Body of pancreas (tissue), 4 donors: ENCODE data around the gene NPPA.

Experiments
- POLR2A ChIP-seq, 3 donors: fragments of 450-650 bp; IDR thresholded peaks; one replicate each; pipeline ENCODE4 v1.6.1; 2016; ENCODE audit warnings: antibody characterized with exemption in 3 of 3, mild to moderate bottlenecking in 2 of 3
- TF ChIP-seq, protein P1 (sequence below), 7 experiments: fragments of 450-650 bp in 4 of 7; fragments of 200-600 bp in 3 of 7; sonication (generic) in 3 of 7; IDR thresholded peaks; one replicate each; pipeline ENCODE4 v1.5.1; 2016 to 2019; ENCODE audit warnings: antibody characterized with exemption in 7 of 7

DNA sequence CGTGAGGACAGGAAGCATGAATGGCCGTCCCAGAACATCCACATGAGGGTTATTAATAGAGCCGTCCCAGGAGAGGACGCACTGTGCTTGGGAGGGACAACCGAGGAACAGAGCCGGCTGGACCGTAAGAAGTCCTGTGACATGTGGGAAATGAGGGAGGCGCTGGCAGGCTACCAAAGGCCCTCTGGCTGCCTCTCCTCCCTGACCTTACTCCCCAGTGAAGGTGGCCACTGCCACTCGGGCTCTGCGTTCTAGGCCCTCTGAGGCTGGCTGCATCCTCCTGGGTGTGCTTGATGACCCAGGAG is 26.6 kb upstream of the NPPA start:
- TF ChIP-seq, protein P1, sequence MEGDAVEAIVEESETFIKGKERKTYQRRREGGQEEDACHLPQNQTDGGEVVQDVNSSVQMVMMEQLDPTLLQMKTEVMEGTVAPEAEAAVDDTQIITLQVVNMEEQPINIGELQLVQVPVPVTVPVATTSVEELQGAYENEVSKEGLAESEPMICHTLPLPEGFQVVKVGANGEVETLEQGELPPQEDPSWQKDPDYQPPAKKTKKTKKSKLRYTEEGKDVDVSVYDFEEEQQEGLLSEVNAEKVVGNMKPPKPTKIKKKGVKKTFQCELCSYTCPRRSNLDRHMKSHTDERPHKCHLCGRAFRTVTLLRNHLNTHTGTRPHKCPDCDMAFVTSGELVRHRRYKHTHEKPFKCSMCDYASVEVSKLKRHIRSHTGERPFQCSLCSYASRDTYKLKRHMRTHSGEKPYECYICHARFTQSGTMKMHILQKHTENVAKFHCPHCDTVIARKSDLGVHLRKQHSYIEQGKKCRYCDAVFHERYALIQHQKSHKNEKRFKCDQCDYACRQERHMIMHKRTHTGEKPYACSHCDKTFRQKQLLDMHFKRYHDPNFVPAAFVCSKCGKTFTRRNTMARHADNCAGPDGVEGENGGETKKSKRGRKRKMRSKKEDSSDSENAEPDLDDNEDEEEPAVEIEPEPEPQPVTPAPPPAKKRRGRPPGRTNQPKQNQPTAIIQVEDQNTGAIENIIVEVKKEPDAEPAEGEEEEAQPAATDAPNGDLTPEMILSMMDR (IDR thresholded peaks at IDR 0.05), result no peak
- TF ChIP-seq POLR2A (IDR thresholded peaks at IDR 0.05), result no peak
